GM12878 (cell line): ENCODE data around the gene LCN12. TPM values are rescaled to one million over a fixed set of nuclear protein-coding genes. Genes with fewer than 3 reads are reported as not detected.

Source experiments
- ASH2L ChIP-seq: fragments of 300-600, 200-600 bp; sonication (generic); IDR thresholded peaks from 2 replicates; pipeline ENCODE4 v1.6.1; 2017; ENCODE audit warnings: low read depth, mild to moderate bottlenecking, borderline replicate concordance
- CEBPB ChIP-seq, 2 experiments: fragments of 150-350 bp in 1 of 2; IDR thresholded peaks; 2 replicates each; pipeline ENCODE4 v1.6.1; 2012 to 2014; ENCODE audit warnings: low read depth in 2 of 2, low read length in 2 of 2, borderline replicate concordance in 1 of 2, inconsistent platforms in 1 of 2
- CREM ChIP-seq: IDR thresholded peaks from 2 replicates; pipeline ENCODE4 v1.6.1; 2014; ENCODE audit warnings: antibody characterized with exemption, low read depth
- CTCF ChIP-seq, 3 experiments: IDR thresholded peaks in 2 of 3; conservative IDR thresholded peaks in 1 of 3; 2 replicates each; pipeline ENCODE4 v1.5.1; 2011; ENCODE audit warnings: low read depth in 3 of 3, low read length in 3 of 3, mild to moderate bottlenecking in 3 of 3, control low read depth in 2 of 3, moderate library complexity in 2 of 3, inconsistent platforms in 1 of 3, mixed read lengths in 1 of 3; ENCODE audit not compliant: control insufficient read depth in 2 of 3, insufficient read depth in 1 of 3; ENCODE audit errors: extremely low read depth in 1 of 3
- FOS ChIP-seq: IDR thresholded peaks from 3 replicates; pipeline ENCODE4 v1.6.1; 2011; ENCODE audit warnings: borderline replicate concordance; ENCODE audit not compliant: insufficient read length; ENCODE audit errors: extremely low read depth
- HDAC2 ChIP-seq: fragments of 200-600 bp; sonication (generic); IDR thresholded peaks from 2 replicates; pipeline ENCODE4 v1.6.1; 2017
- HDAC6 ChIP-seq: fragments of 200-600 bp; sonication (generic); IDR thresholded peaks from one replicate; pipeline ENCODE4 v1.8.0; 2017; ENCODE audit warnings: antibody characterized with exemption; ENCODE audit not compliant: unreplicated experiment
- HSF1 ChIP-seq: fragments of 150-350 bp; IDR thresholded peaks from 2 replicates; pipeline ENCODE4 v1.6.1; 2014; ENCODE audit warnings: mild to moderate bottlenecking, low read depth, low read length
- KLF5 ChIP-seq: fragments of 450-650 bp; IDR thresholded peaks from 2 replicates; pipeline ENCODE4 v1.6.1; 2014; ENCODE audit warnings: mild to moderate bottlenecking; ENCODE audit not compliant: partially characterized antibody
- MXI1 ChIP-seq: fragments of 150-350 bp; IDR thresholded peaks from 2 replicates; pipeline ENCODE4 v1.6.1; 2011; ENCODE audit warnings: low read depth, mild to moderate bottlenecking, inconsistent platforms, low read length, improper control_type of control experiment
- NR2C2 ChIP-seq: IDR thresholded peaks from 2 replicates; pipeline ENCODE4 v1.6.1; 2011; ENCODE audit warnings: borderline replicate concordance, low read depth; ENCODE audit not compliant: control insufficient read depth, insufficient read length
- NRF1 ChIP-seq: conservative IDR thresholded peaks from 2 replicates; pipeline ENCODE4 v1.6.1; 2011; ENCODE audit warnings: mild to moderate bottlenecking, low read depth, low read length, improper control_type of control experiment
- POLR2A ChIP-seq: IDR thresholded peaks from 2 replicates; pipeline ENCODE4 v1.6.1; 2011; ENCODE audit warnings: low read depth, mild to moderate bottlenecking, low read length
- POLR2AphosphoS5 ChIP-seq: IDR thresholded peaks from 2 replicates; pipeline ENCODE4 v1.6.1; 2011; ENCODE audit warnings: mild to moderate bottlenecking, low read length, inconsistent platforms
- RAD21 ChIP-seq: IDR thresholded peaks from 2 replicates; pipeline ENCODE4 v1.6.1; 2011; ENCODE audit warnings: mild to moderate bottlenecking, low read depth, low read length, moderate library complexity; ENCODE audit not compliant: insufficient read depth
- RAD51 ChIP-seq: fragments of 450-650 bp; IDR thresholded peaks from 2 replicates; pipeline ENCODE4 v1.6.1; 2016; ENCODE audit warnings: moderate library complexity, mild to moderate bottlenecking, inconsistent platforms
- SP1 ChIP-seq: IDR thresholded peaks from one replicate; pipeline ENCODE4 v1.6.1; 2011; ENCODE audit warnings: low read depth, low read length
- SREBF2 ChIP-seq: IDR thresholded peaks from 2 replicates; pipeline ENCODE4 v1.6.1; 2012; ENCODE audit warnings: mild to moderate bottlenecking, low read length
- TCF3 ChIP-seq: IDR thresholded peaks from 2 replicates; pipeline ENCODE4 v1.6.1; 2012; ENCODE audit warnings: low read depth, mild to moderate bottlenecking, low read length, borderline replicate concordance; ENCODE audit not compliant: insufficient read depth
- USF1 ChIP-seq: IDR thresholded peaks from 2 replicates; pipeline ENCODE4 v1.6.1; 2011; ENCODE audit warnings: borderline replicate concordance, low read depth, mild to moderate bottlenecking, moderate library complexity, mixed read lengths, low read length; ENCODE audit not compliant: insufficient read depth; ENCODE audit errors: extremely low read length
- WRNIP1 ChIP-seq: IDR thresholded peaks from 2 replicates; pipeline ENCODE4 v1.6.1; 2011; ENCODE audit warnings: low read depth, low read length, improper control_type of control experiment, borderline replicate concordance
- ZNF207 ChIP-seq: fragments of 450-650 bp; IDR thresholded peaks from 2 replicates; pipeline ENCODE4 v1.6.1; 2014; ENCODE audit warnings: antibody characterized with exemption, mild to moderate bottlenecking, borderline replicate concordance
- ZNF274 ChIP-seq: IDR thresholded peaks from one replicate; pipeline ENCODE4 v1.8.0; 2011; ENCODE audit not compliant: insufficient read length, insufficient read depth
- ZNF622 ChIP-seq: fragments of 450-650 bp; IDR thresholded peaks from 2 replicates; pipeline ENCODE4 v1.6.1; 2017; ENCODE audit warnings: mild to moderate bottlenecking, inconsistent platforms
- ZZZ3 ChIP-seq: IDR thresholded peaks from 2 replicates; pipeline ENCODE4 v1.6.1; 2011; ENCODE audit warnings: low read depth; ENCODE audit not compliant: control insufficient read depth, insufficient read length
- polyA plus RNA-seq, 11 experiments: library from polyadenylated mRNA; depleted of rRNA in 4 of 11; unstranded in 6 of 11; stranded (reverse) in 5 of 11; fragments of >200 nt; fragmentation: Nextera tagmentation in 4 of 11; fragmentation: Illumina TruSeq in 1 of 11; extraction: Ambion mirVana in 4 of 11; extraction: Trizol in 1 of 11; gene quantifications; 1 replicate in 1 of 11; 2 replicates in 10 of 11; pipeline versions ENCODE4 v1.2.1 to v1.2.3, GENCODE V29; 2011 to 2016; ENCODE audit warnings: inconsistent platforms in 2 of 11, missing spikeins in 2 of 11, low read depth in 1 of 11
- total RNA-seq, 4 experiments: library from RNA; depleted of rRNA in 3 of 4; stranded (reverse); fragments of >200 nt in 3 of 4; fragmentation: Illumina TruSeq in 1 of 4; extraction: Trizol in 1 of 4; gene quantifications; 2 replicates each; pipeline versions ENCODE4 v1.2.1 to v1.2.3, GENCODE V29; 2013 to 2021

LCN12 gene
- total and polyA plus RNA-seq, 10 of the 15 experiments (the other 5 are each of a cell fraction or from before 2014, with no cell fraction given): 0.06 to 0.64 (median 0.40) TPM; not detected in 3

- TF ChIP-seq CTCF (IDR thresholded peaks at IDR 0.05 in 2 of 3, conservative IDR thresholded peaks at IDR 0.05 in 1 of 3; ENCODE audit: control insufficient read depth in 2 of 3, extremely low read depth in 1 of 3, insufficient read depth in 1 of 3, low read depth in 3 of 3, low read length in 3 of 3): peak in 2 of 3 experiments; percentile 22 to 37; a peak in 2 of 6 replicates
- no peak for TF ChIP-seq CEBPB (IDR thresholded peaks at IDR 0.05; ENCODE audit: borderline replicate concordance in 1 of 2, low read depth in 2 of 2, low read length in 2 of 2)
- no peak; the same call in 1 of the 2 replicates for TF ChIP-seq MXI1
- TF ChIP-seq HDAC6: no peak
- TF ChIP-seq HDAC2: no peak
- no peak for TF ChIP-seq WRNIP1
- peak; percentile 68 for TF ChIP-seq FOS
- no peak for TF ChIP-seq ASH2L
- no peak for TF ChIP-seq POLR2A
- TF ChIP-seq NRF1: no peak
- no peak for TF ChIP-seq CREM
- peak; percentile 91 for TF ChIP-seq SP1
- TF ChIP-seq KLF5: peak; percentile 50
- TF ChIP-seq ZNF622: no peak
- no peak for TF ChIP-seq HSF1
- peak; percentile 93 for TF ChIP-seq RAD51
- TF ChIP-seq NR2C2: no peak
- no peak for TF ChIP-seq TCF3
- no peak for TF ChIP-seq RAD21
- no peak for TF ChIP-seq ZNF207
- no peak for TF ChIP-seq POLR2AphosphoS5
- no peak for TF ChIP-seq SREBF2
- TF ChIP-seq ZNF274: no peak
- no peak for TF ChIP-seq USF1
- no peak for TF ChIP-seq ZZZ3
These were observed 2.0 kb upstream of the LCN12 start (continued) for GRCh38 chr9:136949817-136950655.
